Left hindlimb (tissue), 1 donor: ENCODE measurements around the gene CCDC92B.
"Not testable (repeated sequence)": the region's sequence is repeated elsewhere in the genome, so short reads cannot be mapped to it uniquely, and the experiment has no call there.

Experiments
- DNase-seq: peaks from one replicate; pipeline ENCODE4 v3.0.0-alpha.2; 2018

Gene CCDC92B

GRCh38 chr17:2688351-2689342 is 60.8 kb downstream of the CCDC92B start:
- no peak for DNase-seq

- no peak for DNase-seq
Measured at GRCh38 chr17:2687074-2687418, 62.4 kb downstream of the CCDC92B start.

- no peak for DNase-seq
Measured at GRCh38 chr17:2685696-2686095, 63.8 kb downstream of the CCDC92B start.

- no peak for DNase-seq
Measured at GRCh38 chr17:2684549-2684948, 64.9 kb downstream of the CCDC92B start.

- DNase-seq, result no peak
Measured at GRCh38 chr17:2683912-2684311, 65.5 kb downstream of the CCDC92B start.

GRCh38 chr17:2682176-2682938 is 67.1 kb downstream of the CCDC92B start:
- no peak for DNase-seq

- DNase-seq, result no peak
Measured at GRCh38 chr17:2681650-2682049, 67.8 kb downstream of the CCDC92B start.

GRCh38 chr17:2680961-2681360 is 68.5 kb downstream of the CCDC92B start:
- DNase-seq, result no peak

GRCh38 chr17:2679247-2679646 is 70.2 kb downstream of the CCDC92B start:
- DNase-seq, result not testable (repeated sequence)
